ENCODE results near the gene PALLD. TPM values are rescaled to one million over a fixed set of nuclear protein-coding genes. Genes with fewer than 3 reads are reported as not detected.
A peak's percentile ranks its signal among the peaks of the same experiment; 100 is the strongest.
"Not testable (repeated sequence)": the region's sequence is repeated elsewhere in the genome, so short reads cannot be mapped to it uniquely, and the experiment has no call there.

The PALLD gene
- total RNA-seq, 1 experiment from 2014 or later, result 50.0 TPM

DNA sequence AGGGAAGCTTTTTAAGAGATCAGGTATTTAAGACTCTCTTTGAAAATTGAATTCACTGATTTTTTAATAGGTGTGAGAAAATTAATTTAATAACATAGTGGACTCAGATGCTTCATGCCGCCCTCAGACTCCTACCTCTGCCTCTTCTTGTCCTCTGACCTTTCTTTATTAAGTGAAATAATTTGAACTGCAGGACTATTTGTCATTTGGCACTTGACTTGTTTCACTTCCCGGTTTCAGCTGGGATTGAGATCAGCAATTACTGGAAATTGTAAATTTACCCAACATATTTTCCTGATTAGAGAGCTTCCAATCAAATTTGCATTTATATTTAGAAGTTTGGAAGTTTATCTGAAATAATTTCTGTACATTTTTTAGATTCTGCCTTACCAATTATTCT, 396.4 kb downstream of the PALLD start:
- no peak for DNase-seq (ENCODE audit: low read depth)

DNA sequence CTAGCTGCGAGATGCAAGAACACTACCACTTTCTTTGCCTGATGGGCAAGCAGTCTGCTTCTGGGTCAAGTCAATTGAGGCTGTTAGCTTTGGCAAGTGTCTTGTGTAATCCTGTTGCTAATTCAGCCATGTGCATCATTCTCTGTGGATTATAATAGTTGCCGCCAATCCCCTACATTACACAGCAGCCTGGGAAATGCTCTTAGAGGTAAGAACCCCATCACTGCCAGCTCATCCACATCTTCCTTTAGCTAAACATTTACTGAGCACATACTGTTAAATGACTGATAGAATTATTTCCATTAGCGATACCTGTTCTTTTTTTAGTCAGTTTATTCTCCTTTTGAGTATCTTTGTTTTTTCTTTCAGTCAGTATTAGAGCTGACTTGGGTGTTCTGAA, 397.0 kb downstream of the PALLD start:
- DNase-seq (ENCODE audit: low read depth), result no peak

DNA sequence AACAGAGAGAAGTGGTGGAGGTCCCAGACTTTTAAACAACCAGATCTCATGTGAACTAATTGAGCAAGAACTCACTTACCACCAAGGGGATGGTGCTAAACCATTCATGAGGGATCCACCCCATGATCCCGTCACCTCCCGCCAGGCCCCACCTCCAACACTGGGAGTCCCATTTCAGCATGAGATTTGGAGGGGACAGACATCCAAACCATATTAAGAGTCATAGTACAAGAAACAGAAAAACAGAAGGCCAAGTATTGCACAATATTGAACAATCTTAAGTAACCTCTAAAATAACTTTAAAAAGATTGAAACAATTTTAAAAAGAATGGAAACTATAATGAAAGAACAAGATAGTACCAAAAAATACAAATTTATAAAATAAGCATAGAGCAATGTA, 403.2 kb downstream of the PALLD start:
- no peak for DNase-seq (ENCODE audit: low read depth)

DNA sequence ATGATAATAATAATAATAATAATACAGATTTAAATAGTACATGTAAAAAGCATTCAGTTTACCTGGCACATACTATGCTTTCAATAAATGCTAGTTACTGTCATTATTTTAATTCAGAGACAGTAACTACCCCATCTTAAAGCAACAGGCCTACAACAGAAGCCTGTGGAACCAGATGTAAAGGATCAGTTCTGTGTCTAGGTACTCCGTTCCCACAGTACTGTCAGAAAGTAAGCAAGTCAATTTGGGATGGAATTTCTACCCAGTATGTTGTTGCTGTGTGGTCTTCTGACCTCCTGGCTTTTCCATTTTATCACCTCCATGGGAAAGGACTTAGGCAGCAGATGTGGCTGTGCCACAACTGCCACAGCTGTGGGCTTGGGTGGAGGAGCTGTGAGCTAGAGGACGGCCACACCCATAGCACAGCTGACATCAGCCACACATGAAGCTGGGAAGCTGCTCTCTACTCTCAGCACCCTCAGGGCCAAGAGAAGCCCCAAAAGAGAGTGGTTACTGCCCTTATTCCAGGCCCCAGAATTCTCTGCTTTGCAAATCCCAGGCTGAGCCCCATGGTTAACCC, 410.4 kb downstream of the PALLD start:
- DNase-seq (ENCODE audit: low read depth), result peak; percentile 12

DNA sequence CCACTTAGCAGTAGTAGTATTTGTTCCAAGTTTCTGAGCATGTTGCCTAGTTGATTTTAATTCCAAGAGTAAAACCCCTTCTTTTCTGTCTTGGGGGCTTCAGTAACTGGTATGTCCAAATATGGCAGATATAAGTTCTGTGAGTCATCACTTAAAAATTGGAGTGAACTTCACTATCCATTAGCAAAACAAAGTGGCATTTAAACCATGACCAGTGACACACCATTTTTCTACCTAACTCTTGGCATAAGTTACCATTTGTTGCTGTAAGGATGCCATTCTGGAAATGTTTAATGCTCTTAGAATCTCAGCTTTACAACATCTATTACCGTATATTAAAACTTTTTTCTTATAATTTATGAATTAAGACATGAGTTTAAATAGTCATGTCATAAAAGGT, 411.2 kb downstream of the PALLD start:
- DNase-seq (ENCODE audit: low read depth), result peak; percentile 13

DNA sequence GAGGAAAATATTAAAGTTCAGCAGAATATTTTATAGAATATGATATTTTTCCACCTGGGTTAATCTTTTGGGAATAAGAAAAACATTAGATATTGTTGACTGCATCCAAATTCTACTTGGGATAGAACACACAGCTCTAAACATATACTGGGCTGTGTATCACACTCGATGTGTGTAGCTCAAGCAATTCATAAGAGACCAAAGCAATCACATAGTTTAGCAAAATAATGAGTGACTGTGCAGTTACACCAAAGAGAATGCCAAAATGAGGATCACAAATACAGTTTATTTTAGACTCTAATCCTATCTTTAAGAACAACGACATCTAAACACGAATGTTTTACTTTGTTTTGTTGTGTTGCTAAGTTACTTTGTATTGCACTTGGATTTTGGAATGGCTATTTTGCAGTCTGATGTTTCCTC, 412.0 kb downstream of the PALLD start:
- DNase-seq (ENCODE audit: low read depth), result no peak

DNA sequence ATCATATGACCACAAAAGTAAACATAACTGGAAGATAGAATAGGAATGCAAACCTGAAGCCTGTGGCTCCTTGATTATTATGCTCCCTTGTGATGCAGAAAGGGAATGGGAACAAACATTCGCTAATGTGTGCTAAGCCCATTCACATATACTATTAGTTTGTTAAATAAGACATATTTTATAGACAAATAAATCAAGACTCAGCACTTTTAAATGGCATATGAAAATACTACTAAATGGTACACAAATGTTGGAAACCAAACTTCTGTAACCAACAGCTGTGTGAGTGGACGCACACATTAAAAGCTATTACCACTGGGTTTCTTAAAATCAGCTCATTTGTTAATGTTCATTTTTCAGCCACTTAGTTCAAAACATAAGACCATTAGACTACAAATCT, 417.2 kb downstream of the PALLD start:
- DNase-seq (ENCODE audit: low read depth), result no peak

DNA sequence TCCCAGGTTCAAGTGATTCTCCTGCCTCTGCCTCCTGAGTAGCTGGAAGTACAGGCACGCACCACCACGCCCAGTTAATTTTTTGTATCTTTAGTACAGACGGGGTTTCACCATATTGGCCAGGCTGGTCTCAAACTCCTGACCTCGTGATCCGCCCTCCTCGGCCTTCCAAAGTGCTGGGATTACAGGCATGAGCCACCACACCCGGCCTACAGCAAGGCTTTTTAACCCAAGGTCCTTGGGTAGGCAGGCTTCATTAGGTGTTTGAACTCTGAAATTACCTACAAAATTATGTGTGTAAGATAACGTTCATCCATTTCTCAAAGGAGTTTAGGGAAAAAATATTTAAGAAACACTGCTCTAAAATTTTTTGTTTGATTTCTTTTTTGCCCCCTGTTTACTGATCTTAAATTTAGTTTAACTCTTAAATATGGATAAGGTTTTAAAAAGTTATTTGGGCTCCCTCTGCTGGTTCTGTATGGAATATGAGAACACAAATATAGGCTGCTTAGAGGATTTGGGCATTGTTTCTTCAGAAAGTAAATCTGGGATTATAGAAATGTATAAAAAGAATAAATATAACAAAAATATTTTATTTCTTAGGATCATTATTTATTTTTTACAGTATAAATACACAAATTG, 420.4 kb downstream of the PALLD start:
- DNase-seq (ENCODE audit: low read depth), result peak; percentile 9

DNA sequence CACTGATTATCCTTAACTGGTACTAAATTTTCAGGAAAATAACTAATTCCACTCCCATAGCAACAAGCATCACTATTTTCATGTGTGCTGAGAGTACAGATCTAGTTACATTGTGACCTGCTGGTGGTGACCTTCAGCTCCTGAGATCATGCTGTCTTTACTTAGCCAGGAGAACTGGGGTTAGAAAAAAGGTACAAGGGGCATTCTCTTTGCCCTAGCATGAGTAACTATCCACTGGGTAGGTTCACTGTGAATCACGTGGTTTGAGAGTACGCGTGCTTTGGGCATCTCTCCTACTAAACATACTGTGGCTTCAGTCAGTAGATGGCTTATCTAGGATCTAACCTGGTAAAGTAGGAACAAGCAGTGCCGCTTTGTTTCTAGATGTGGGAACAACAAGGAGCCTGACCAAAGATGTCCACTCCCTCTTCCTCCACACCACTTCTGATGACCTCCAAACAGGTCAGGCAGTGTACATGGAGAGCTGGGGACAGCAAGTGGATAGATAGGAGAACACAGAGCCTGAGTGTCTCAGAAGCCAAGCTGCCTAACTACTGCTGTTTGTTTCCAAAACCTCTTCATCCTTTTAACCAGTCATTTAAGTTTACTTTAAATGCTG, 423.0 kb downstream of the PALLD start:
- no peak for DNase-seq (ENCODE audit: low read depth)

DNA sequence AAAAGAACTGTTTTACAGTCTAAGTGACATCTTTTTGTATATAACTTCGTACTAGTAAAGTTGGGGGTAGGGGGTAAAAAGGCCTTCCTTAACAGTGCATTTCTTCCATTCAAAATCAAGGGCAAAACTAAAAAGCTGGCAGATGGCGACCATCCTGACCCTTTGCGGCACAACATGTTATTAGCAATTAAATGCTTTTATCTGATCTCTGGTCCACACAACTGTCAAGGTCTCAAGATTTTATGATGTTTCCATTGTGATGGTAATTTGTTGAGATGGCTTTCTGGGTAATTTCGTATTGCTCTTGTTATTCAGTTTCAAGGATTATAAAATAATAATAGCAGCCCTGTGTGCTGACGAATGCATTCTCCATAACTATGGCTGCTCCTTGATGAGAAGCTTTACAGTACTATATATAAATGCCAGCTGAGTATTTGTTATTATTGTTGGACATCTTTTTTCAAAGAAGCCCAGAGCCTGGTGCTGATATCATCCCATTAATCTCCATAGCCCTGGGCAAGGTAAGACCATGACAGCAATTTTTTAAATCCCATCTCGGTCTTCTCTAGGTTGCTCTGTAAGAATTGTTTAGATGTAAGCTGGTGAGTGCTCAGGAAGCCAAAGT, 423.7 kb downstream of the PALLD start:
- no peak for DNase-seq (ENCODE audit: low read depth)

DNA sequence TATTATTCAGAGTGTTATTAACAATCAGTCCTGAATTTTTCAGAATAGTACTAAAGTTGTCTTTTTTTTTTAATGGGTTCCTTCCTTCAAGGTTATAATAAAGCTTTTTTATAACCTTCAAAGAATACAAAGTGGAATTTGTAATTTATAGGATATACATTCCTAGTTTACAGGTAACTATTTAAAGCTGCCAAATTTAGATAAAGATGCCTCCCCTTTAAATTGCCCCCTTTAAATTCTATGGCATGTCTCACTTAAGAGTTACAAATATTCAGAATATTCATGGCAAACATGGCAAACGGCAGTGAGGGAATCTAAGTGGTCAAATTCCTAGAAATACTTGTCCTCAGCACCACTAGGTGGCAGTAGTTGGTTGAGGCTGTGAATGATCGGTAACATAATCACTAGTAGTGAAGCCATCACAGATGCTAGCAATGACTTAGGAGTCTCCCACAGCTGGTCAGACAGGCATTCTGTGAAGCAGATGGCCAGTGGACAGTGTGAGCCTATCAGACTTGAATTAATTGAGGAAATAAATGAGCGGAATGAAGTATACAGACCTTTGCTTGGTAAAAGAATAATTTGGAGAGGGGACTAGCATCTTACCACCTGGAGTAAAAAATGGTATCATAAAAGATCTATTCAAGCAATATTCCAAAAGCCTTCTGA, 426.8 kb downstream of the PALLD start:
- peak; percentile 29 for DNase-seq (ENCODE audit: low read depth)

DNA sequence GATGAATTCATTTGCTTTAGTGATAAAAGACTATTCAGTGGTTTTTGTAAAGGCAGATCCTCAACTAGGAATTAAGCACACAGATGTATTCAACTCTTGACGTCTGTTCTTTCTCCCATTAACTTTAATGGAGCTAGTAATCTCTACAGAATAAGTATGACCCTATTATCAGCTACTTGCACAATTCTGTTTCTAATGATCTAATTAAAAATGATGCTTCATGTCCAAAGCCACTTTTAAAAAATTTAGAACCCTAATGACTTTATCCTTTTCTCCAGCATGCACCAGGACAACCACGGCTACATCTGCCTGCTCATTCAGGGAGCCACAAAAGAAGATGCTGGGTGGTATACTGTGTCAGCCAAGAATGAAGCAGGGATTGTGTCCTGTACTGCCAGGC, 427.8 kb downstream of the PALLD start:
- no peak for DNase-seq (ENCODE audit: low read depth)

DNA sequence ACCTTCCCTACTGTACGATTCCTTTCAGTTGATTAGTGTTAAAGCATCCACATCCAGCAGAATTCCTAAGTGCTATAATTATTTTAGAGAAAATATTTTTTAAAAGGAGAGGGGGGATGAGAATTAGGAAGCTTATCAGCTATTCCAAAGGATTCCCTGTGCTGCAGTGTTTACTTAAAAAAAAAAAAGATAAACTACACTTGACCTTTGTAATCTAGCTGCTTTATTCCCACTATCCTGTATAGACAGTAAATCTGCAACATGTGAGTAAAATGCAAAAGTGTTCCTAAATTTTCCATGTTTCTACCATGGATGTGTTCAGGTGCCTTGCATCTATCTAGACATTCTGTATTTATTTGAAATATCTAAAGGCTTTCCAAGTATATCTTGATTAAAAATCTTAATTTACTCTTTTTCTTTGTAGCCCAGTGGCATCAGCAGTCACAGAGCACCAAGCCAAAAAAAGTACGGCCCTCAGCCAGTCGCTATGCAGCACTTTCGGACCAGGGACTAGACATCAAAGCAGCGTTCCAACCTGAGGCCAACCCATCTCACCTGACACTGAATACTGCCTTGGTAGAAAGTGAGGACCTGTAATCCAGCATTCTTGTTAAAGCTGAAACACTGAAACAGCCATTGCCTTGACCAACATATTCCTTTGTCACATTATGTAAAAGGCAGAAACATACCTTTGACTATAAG, 429.1 kb downstream of the PALLD start:
- DNase-seq (ENCODE audit: low read depth), result no peak

DNA sequence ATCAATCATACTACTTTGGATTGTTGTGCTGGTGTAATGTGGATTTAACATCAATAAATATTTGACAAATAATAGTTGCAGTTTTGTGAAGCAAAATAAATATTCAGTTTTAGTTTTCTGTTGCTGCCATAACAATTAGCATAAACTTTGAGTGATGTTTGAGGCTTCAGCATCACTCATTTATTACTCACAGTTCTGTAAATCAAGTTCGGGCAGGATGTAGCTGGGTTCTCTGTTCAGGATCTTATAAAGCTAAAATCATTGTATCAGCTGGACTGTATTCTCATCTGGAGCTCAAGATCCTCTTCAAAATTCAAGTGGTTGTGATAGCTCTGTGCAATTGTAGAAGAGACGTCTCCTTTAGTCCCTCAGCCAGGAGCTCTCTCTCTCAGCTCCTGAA, 431.5 kb downstream of the PALLD start:
- no peak for DNase-seq (ENCODE audit: low read depth)

DNA sequence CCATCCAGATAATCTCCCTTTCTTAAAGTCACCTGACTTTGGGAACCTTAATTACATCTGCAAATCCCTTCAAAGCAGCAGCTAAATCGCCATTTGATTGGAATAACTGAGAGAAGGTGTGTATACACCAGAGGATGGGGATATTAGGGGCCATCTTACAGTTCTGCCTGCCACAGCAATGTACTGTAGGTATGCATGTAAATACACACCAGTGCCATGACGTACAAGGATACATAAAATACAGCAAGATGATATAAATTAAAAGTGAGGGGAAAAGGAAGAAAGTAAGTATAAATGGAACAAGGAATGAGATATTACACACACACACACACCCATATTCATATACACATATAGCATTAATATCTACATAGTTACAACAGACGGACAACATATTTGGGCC, 432.0 kb downstream of the PALLD start:
- no peak for DNase-seq (ENCODE audit: low read depth)

DNA sequence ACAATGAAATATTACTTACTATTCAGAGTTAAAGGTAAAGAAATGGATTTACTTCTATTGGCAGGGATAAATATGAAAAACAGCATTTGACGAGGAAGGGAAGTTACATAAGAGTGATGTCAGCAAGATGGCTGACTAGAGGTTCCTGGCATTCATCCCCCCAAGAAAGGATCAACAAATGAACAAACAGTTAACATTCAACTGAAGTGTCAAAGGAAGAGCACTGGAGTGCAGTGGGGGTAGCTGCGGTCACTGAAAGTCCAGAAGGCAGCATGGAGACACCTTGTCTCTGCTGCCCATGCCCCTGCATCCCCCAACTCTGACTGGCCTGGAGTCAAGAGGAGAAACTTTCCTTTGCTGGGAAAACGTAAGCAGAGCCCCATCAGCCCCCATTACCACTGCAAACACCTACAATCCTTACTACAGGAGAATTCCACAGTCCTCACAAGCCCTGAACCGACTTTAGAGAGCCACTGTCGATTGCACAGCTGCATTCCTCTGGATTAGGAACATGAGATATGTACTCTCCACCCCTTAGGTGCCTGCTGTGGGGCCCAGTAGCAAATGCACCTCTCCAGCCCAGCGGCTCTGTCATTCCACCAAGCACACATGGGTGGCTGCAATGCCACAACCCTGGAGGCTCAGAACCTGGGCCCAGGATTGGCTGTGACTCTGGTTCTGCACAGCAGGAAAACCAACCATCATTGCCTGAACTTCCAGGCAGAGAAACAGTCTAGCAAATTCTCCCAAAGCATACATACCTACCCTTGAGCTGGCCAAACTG, 433.8 kb downstream of the PALLD start:
- DNase-seq (ENCODE audit: low read depth), result no peak

DNA sequence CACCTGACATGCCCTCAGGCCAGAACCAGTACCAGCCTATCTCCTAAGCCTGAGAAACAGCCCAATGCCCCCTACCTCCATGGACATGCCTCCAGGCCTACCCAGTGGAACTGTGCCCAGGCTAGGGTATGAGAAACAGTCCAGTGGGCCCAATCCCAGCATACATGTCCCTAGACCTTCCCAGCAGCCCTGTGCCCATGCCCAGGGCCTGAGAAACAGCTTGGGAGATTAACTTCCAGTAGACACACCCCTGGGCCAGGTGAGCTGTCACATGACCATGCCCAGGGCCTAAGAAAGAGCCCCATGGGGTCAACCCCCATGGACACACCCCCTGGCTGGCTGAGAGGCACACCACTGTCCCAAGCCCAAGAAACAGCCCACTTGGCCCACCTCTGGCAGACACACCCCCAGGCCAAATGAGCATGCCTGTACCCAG, 434.4 kb downstream of the PALLD start:
- no peak for DNase-seq (ENCODE audit: low read depth)

DNA sequence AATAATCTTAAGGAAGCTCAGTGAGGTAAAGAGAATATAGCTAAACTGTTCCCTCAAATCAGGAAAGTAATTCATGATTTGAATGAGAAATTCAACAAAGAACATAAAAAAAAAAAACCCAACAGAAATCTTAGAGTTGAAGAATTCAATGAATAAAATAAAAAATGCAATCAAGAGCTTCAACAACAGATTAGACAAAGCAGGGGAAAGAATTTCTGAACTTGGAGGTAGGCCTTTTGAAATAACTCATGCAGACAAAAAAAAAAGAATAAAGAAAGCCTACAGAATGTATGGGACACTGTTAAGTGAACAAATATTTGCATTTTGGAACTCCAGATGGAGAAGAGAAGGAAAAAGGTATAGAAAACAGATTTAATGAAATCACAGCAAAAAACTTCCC, 435.3 kb downstream of the PALLD start:
- DNase-seq (ENCODE audit: low read depth), result no peak

DNA sequence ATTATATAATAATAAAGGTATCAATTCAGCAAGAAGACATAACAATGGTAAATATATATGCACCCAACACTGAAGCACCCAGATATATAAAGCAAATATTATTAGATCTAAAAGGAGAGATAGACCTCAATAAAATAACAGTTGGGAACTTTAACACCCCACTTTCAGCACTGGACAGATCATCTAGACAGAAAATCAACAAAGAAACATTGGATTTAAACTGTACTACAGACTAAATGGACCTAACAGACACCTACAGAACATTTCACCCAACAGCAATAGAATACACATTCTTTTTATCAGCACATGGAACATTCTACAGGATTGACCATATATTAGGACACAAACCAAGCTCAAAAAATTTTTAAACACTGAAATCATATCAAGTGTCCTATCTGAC, 436.6 kb downstream of the PALLD start:
- no peak for DNase-seq (ENCODE audit: low read depth)

DNA sequence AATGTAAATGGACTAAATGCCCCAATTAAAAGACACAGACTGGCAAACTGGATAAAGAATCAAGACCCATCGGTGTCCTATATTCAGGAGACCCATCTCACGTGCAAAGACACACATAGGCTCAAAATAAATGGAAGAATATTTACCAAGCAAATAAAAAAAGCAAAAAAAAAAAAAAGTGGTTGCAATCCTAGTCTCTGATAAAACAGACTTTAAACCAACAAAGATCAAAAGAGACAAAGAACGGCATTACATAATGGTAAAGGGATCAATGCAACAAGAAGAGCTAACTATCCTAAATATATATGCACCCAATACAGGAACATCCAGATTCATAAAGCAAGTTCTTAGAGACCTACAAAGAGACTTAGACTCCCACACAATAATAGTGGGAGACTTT, 440.6 kb downstream of the PALLD start:
- DNase-seq (ENCODE audit: low read depth), result not testable (repeated sequence)

DNA sequence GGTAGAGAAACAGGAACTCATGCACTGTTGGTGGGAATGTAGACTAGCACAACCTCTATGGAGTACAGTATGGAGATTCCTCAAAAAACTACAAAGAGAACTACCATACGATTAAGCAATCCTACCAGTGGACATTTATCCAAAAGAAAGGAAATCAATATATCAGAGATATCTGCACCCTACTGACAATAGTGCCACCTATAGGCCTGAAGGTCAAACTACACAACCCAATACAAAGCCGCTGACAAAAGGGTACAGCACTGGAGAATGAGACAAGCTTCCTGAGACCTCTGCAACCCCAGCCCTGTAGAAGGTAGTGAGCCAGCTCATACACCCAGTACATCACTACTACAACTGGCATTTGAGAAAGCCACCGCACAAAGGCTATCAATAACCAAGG, 446.1 kb downstream of the PALLD start:
- no peak for DNase-seq (ENCODE audit: low read depth)
